Body of pancreas (tissue), 4 donors: Measurements from ENCODE around the gene METAP1D.

Experiments
- CTCF ChIP-seq, 7 experiments: fragments of 450-650 bp in 4 of 7; fragments of 200-600 bp in 3 of 7; sonication (generic) in 3 of 7; IDR thresholded peaks; one replicate each; pipeline ENCODE4 v1.5.1; 2016 to 2019; ENCODE audit warnings: antibody characterized with exemption in 7 of 7
- POLR2A ChIP-seq, 3 donors: fragments of 450-650 bp; IDR thresholded peaks; one replicate each; pipeline ENCODE4 v1.6.1; 2016; ENCODE audit warnings: antibody characterized with exemption in 3 of 3, mild to moderate bottlenecking in 2 of 3

GRCh38 chr2:171966688-171967087, 33.1 kb upstream of the METAP1D start:
- no peak for TF ChIP-seq POLR2A (IDR thresholded peaks at IDR 0.05)
- no peak for TF ChIP-seq CTCF (IDR thresholded peaks at IDR 0.05)
